HCT116 (cell line): Measurements from ENCODE around the gene DOLPP1. TPM values are rescaled to one million over a fixed set of nuclear protein-coding genes. Genes with fewer than 3 reads are reported as not detected.

Experiments
- ATAC-seq: fragments of 200-7000 bp; cut with Tn5 transposase; 2 replicates; pipeline ENCODE4 v1.9.1; 2020; ENCODE audit warnings: mild to moderate bottlenecking, moderate library complexity
- BruUV-seq: library from RNA; stranded (reverse); fragments of 400-500 nt; replicated peaks from 2 replicates; lab custom pipeline; 2021; lab: Mats Ljungman, UMichigan
- CTCF ChIA-PET: fragments of 300-600 bp; sonication (Branson Sonifier 250); formaldehyde crosslinking; loops from one replicate; lab custom pipeline; 2021; ENCODE audit warnings: antibody characterized with exemption; lab: Charles Lee
- POLR2A ChIA-PET: fragments of 300-600, 350-600 bp; sonication (Branson Sonifier 250); formaldehyde crosslinking; loops from one replicate; lab custom pipeline; 2021; ENCODE audit warnings: antibody characterized with exemption; lab: Charles Lee
- RAD21 ChIA-PET, 2 experiments: fragments of 300-600 bp; sonication (Branson Sonifier 250); formaldehyde crosslinking; loops; one replicate each; lab custom pipeline; 2023; ENCODE audit warnings: low total read pairs in 2 of 2; ENCODE audit not compliant: uncharacterized antibody in 2 of 2, unreplicated experiment in 2 of 2, low non-redundant PET in 1 of 2; lab: Charles Lee
- DNase-seq: peaks from one replicate; pipeline ENCODE4 v3.0.0-alpha.2; 2010; ENCODE audit warnings: low read depth, low spot score
- H2AFZ ChIP-seq: fragments of 200-600 bp; shearing (Covaris generic), sonication (generic); 2 replicates; pipeline ENCODE4 v1.6.1; 2017; ENCODE audit warnings: low read depth, mixed run types, mixed read lengths, antibody characterized with exemption, low read length; ENCODE audit not compliant: poor library complexity, severe bottlenecking
- H3K27ac ChIP-seq: 2 replicates; pipeline ENCODE4 v1.5.1; 2012; ENCODE audit warnings: low read depth, low read length
- H3K27me3 ChIP-seq: fragments of 200-600 bp; sonication (generic); 2 replicates; pipeline ENCODE4 v1.6.1; 2016; ENCODE audit warnings: mixed run types, low read length, mixed read lengths; ENCODE audit not compliant: insufficient read depth
- H3K36me3 ChIP-seq, 2 experiments: fragments of 200-500 bp in 1 of 2; fragments of 200-600 bp in 1 of 2; sonication (Bioruptor generic) in 1 of 2; sonication (generic) in 1 of 2; 2 replicates each; pipeline versions ENCODE4 v1.5.1 to v1.6.1; 2014 to 2016; ENCODE audit warnings: low read length in 2 of 2, inconsistent platforms in 1 of 2, mixed read lengths in 1 of 2, mixed run types in 1 of 2; ENCODE audit not compliant: insufficient read depth in 2 of 2, control insufficient read depth in 1 of 2
- H3K4me1 ChIP-seq, 2 experiments: fragments of 200-600 bp in 1 of 2; sonication (generic) in 1 of 2; 2 replicates each; pipeline versions ENCODE4 v1.5.1 to v1.6.1; 2012 to 2017; ENCODE audit warnings: low read length in 2 of 2, inconsistent platforms in 1 of 2, mild to moderate bottlenecking in 1 of 2, mixed read lengths in 1 of 2, mixed run types in 1 of 2, moderate library complexity in 1 of 2; ENCODE audit not compliant: insufficient read depth in 2 of 2, control insufficient read depth in 1 of 2
- H3K4me2 ChIP-seq: fragments of 200-600 bp; sonication (generic); 2 replicates; pipeline ENCODE4 v1.6.1; 2017; ENCODE audit warnings: mixed run types, low read length, mixed read lengths
- H3K4me3 ChIP-seq, 2 experiments: fragments of 200-600 bp in 1 of 2; sonication (generic) in 1 of 2; replicated peaks in 1 of 2; 2 replicates each; pipeline ENCODE4 v1.5.1; 2011 to 2016; ENCODE audit warnings: low read length in 2 of 2, control low read depth in 1 of 2, low read depth in 1 of 2, mild to moderate bottlenecking in 1 of 2, mixed read lengths in 1 of 2, mixed run types in 1 of 2
- H3K79me2 ChIP-seq: fragments of 200-600 bp; sonication (generic); 2 replicates; pipeline ENCODE4 v1.6.1; 2017; ENCODE audit warnings: mild to moderate bottlenecking, mixed run types, low read length, moderate library complexity, mixed read lengths; ENCODE audit not compliant: insufficient read depth
- H3K9ac ChIP-seq: fragments of 200-600 bp; sonication (generic); 2 replicates; pipeline ENCODE4 v1.6.1; 2016; ENCODE audit warnings: low read length, mixed read lengths
- H3K9me2 ChIP-seq: fragments of 200-600 bp; sonication (generic), shearing (Covaris generic); 2 replicates; pipeline ENCODE4 v1.6.1; 2017; ENCODE audit warnings: mixed run types, mild to moderate bottlenecking, moderate library complexity; ENCODE audit not compliant: insufficient read depth
- H3K9me3 ChIP-seq, 2 experiments: fragments of 200-500 bp in 1 of 2; fragments of 200-600 bp in 1 of 2; sonication (Bioruptor generic) in 1 of 2; sonication (generic) in 1 of 2; 2 replicates each; pipeline ENCODE4 v1.6.1; 2014 to 2017; ENCODE audit warnings: low read length in 2 of 2, mixed read lengths in 2 of 2, inconsistent platforms in 1 of 2, low read depth in 1 of 2, mild to moderate bottlenecking in 1 of 2, mixed run types in 1 of 2, moderate library complexity in 1 of 2; ENCODE audit not compliant: control insufficient read depth in 1 of 2, insufficient read depth in 1 of 2
- H4K20me1 ChIP-seq: fragments of 200-600 bp; sonication (generic), shearing (Covaris generic); 2 replicates; pipeline ENCODE4 v1.6.1; 2017; ENCODE audit warnings: mixed run types, mild to moderate bottlenecking, moderate library complexity; ENCODE audit not compliant: insufficient read depth
- CBX3 ChIP-seq: IDR thresholded peaks from 2 replicates; pipeline ENCODE4 v1.6.1; 2012; ENCODE audit warnings: low read depth
- CEBPB ChIP-seq: IDR thresholded peaks from 2 replicates; pipeline ENCODE4 v1.6.1; 2012; ENCODE audit warnings: low read depth
- ELF1 ChIP-seq: IDR thresholded peaks from 2 replicates; pipeline ENCODE4 v1.6.1; 2012; ENCODE audit warnings: low read depth, borderline replicate concordance
- EZH2 ChIP-seq: fragments of 200-600 bp; sonication (generic); IDR thresholded peaks from 2 replicates; pipeline ENCODE4 v1.6.1; 2017; ENCODE audit warnings: antibody characterized with exemption, mixed run types
- EZH2phosphoT487 ChIP-seq: fragments of 200-600 bp; IDR thresholded peaks from 2 replicates; pipeline ENCODE4 v1.6.1; 2018; ENCODE audit warnings: antibody characterized with exemption, borderline replicate concordance
- POLR2A ChIP-seq: IDR thresholded peaks from 2 replicates; pipeline ENCODE4 v1.7.0; 2011; ENCODE audit warnings: borderline replicate concordance; ENCODE audit not compliant: insufficient read depth, insufficient read length; ENCODE audit errors: extremely low read depth
- SIN3A ChIP-seq: IDR thresholded peaks from 2 replicates; pipeline ENCODE4 v1.6.1; 2012; ENCODE audit warnings: low read depth
- SP1 ChIP-seq: IDR thresholded peaks from 2 replicates; pipeline ENCODE4 v1.6.1; 2012; ENCODE audit warnings: low read depth
- TCF7L2 ChIP-seq: IDR thresholded peaks from 2 replicates; pipeline ENCODE4 v1.7.0; 2011; ENCODE audit warnings: borderline replicate concordance, inconsistent platforms; ENCODE audit not compliant: insufficient read depth, insufficient read length; ENCODE audit errors: extremely low read depth
- YY1 ChIP-seq: IDR thresholded peaks from 2 replicates; pipeline ENCODE4 v1.6.1; 2011; ENCODE audit warnings: low read length, low read depth, moderate library complexity, mild to moderate bottlenecking; ENCODE audit not compliant: insufficient replicate concordance; ENCODE audit errors: extremely low read depth
- ZFX ChIP-seq: fragments of 450-650 bp; IDR thresholded peaks from 2 replicates; pipeline ENCODE4 v1.6.1; 2017
- ZNF274 ChIP-seq: fragments of 200-500 bp; sonication (Bioruptor generic); IDR thresholded peaks from 2 replicates; pipeline ENCODE4 v1.6.1; 2014; ENCODE audit warnings: mild to moderate bottlenecking, low read depth, low read length, inconsistent platforms
- intact Hi-C: fragments of 100-400 bp; cut with micrococcal nuclease; formaldehyde crosslinking; loops from 2 replicates; pipeline ENCODE4 v1.10.0; 2022
- total RNA-seq: library from RNA; stranded (reverse); gene quantifications from one replicate; pipeline ENCODE4 v1.2.1, GENCODE V29; 2021; ENCODE audit not compliant: unreplicated experiment
- TF ChIP-seq, protein P1 (sequence below): IDR thresholded peaks from 2 replicates; pipeline ENCODE4 v1.6.1; 2011; ENCODE audit warnings: mild to moderate bottlenecking, low read length, moderate library complexity; ENCODE audit not compliant: insufficient replicate concordance; ENCODE audit errors: extremely low read depth
- TF ChIP-seq, protein P2 (sequence below): IDR thresholded peaks from 2 replicates; pipeline ENCODE4 v1.6.1; 2012
- TF ChIP-seq, protein P3 (sequence below), 3 experiments: fragments of 200-600 bp in 1 of 3; sonication (generic) in 1 of 3; IDR thresholded peaks in 2 of 3; conservative IDR thresholded peaks in 1 of 3; 2 replicates each; pipeline ENCODE4 v1.5.1; 2012 to 2017; ENCODE audit warnings: low read depth in 2 of 3, low read length in 2 of 3, antibody characterized with exemption in 1 of 3, borderline replicate concordance in 1 of 3, control low read depth in 1 of 3, mild to moderate bottlenecking in 1 of 3, mixed read lengths in 1 of 3, mixed run types in 1 of 3, moderate library complexity in 1 of 3; ENCODE audit not compliant: insufficient read depth in 1 of 3

Gene DOLPP1
- total RNA-seq, 1 experiment from 2014 or later, result 17.4 TPM

DNA sequence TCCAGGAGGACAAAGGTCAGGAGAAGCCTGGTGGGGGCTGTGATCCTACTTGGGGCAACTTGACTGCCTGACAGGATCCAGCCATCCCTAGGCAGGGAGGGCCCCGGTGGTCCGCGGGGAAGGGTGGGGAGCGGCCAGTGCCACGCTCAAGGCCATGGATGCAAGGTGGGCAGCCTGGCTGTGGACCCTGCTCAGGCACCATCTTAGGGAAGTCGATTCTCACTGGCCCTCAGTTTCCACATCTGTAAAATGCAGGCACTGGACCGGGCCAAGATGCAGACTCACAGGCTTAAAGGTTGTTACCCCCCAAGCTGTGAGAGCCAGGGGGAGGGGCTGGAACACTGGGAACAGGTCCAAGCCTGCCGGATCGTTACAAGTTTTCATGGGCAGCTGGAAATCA lies 8.7 kb upstream of the DOLPP1 start:
- Histone ChIP-seq H3K79me2 (no peaks in the 10 kb centered on the region), H3K27ac (no peak overlapping the region), H3K9me2 (no peaks in the 10 kb centered on the region), H3K4me1 (no peaks in the 10 kb centered on the region), H2AFZ (no peak overlapping the region), H3K9me3 (no peaks in the 10 kb centered on the region), H3K4me3 (no peak overlapping the region), H4K20me1 (no peaks in the 10 kb centered on the region), H3K27me3 (no peaks in the 10 kb centered on the region), H3K36me3 (no peaks in the 10 kb centered on the region), H3K4me2 (no peak overlapping the region), H3K9ac (no peak overlapping the region)
- ChIA-PET POLR2A (no interaction called here), CTCF (no interaction called here), RAD21 (no interaction called here)
- intact Hi-C loops, result no loop called here
- DNase-seq (no peak), ATAC-seq (no peak)
- no TSS peak for BruUV-seq
- TF ChIP-seq, protein P1, sequence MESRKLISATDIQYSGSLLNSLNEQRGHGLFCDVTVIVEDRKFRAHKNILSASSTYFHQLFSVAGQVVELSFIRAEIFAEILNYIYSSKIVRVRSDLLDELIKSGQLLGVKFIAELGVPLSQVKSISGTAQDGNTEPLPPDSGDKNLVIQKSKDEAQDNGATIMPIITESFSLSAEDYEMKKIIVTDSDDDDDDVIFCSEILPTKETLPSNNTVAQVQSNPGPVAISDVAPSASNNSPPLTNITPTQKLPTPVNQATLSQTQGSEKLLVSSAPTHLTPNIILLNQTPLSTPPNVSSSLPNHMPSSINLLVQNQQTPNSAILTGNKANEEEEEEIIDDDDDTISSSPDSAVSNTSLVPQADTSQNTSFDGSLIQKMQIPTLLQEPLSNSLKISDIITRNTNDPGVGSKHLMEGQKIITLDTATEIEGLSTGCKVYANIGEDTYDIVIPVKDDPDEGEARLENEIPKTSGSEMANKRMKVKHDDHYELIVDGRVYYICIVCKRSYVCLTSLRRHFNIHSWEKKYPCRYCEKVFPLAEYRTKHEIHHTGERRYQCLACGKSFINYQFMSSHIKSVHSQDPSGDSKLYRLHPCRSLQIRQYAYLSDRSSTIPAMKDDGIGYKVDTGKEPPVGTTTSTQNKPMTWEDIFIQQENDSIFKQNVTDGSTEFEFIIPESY, result no peak
- TF ChIP-seq ZNF274, result no peak

DNA sequence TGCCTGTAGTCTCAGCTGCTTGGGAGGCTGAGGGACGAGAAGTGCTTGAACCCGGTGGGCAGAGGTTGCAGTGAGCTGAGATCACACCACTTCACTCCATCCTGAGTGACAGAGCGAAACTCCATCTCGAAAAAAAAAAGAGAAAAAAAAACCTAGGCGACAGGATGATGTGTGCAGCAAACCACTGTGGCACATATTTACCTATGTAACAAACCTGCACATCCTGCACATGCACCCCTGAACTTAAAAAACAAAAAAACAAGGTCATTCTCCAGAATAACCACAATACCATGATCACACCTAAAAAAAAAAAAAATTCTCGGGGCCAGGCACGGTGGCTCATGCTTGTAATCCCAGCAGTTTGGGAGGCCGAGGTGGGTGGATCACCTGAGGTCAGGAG lies 7.5 kb upstream of the DOLPP1 start:
- intact Hi-C loops, result no loop called here
- no peaks in the 10 kb centered on the region for H4K20me1 ChIP-seq
- no peaks in the 10 kb centered on the region for H3K36me3 ChIP-seq
- no peak overlapping the region for H2AFZ ChIP-seq
- H3K4me3 ChIP-seq, result no peak overlapping the region
- ATAC-seq (no peak), DNase-seq (no peak)
- H3K9me3 ChIP-seq, result no peaks in the 10 kb centered on the region
- POLR2A ChIA-PET, result no interaction called here
- no peaks in the 10 kb centered on the region for H3K79me2 ChIP-seq
- no peak overlapping the region for H3K4me2 ChIP-seq
- no peak overlapping the region for H3K9ac ChIP-seq
- H3K9me2 ChIP-seq, result no peaks in the 10 kb centered on the region
- no TSS peak for BruUV-seq
- H3K4me1 ChIP-seq, result no peaks in the 10 kb centered on the region
- H3K27me3 ChIP-seq, result no peaks in the 10 kb centered on the region
- RAD21 ChIA-PET, result no interaction called here
- CTCF ChIA-PET, result no interaction called here
- H3K27ac ChIP-seq, result no peak overlapping the region
- TF ChIP-seq YY1 (no peak), ELF1 (no peak), CEBPB (no peak), SP1 (no peak), EZH2 (no peak), CBX3 (no peak), EZH2phosphoT487 (no peak), POLR2A (no peak), ZFX (no peak), SIN3A (no peak), TCF7L2 (no peak)
- TF ChIP-seq, protein P2, sequence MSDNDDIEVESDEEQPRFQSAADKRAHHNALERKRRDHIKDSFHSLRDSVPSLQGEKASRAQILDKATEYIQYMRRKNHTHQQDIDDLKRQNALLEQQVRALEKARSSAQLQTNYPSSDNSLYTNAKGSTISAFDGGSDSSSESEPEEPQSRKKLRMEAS, result no peak
- TF ChIP-seq, protein P1, result no peak
- TF ChIP-seq, protein P3, sequence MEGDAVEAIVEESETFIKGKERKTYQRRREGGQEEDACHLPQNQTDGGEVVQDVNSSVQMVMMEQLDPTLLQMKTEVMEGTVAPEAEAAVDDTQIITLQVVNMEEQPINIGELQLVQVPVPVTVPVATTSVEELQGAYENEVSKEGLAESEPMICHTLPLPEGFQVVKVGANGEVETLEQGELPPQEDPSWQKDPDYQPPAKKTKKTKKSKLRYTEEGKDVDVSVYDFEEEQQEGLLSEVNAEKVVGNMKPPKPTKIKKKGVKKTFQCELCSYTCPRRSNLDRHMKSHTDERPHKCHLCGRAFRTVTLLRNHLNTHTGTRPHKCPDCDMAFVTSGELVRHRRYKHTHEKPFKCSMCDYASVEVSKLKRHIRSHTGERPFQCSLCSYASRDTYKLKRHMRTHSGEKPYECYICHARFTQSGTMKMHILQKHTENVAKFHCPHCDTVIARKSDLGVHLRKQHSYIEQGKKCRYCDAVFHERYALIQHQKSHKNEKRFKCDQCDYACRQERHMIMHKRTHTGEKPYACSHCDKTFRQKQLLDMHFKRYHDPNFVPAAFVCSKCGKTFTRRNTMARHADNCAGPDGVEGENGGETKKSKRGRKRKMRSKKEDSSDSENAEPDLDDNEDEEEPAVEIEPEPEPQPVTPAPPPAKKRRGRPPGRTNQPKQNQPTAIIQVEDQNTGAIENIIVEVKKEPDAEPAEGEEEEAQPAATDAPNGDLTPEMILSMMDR (IDR thresholded peaks at IDR 0.05 in 2 of 3, conservative IDR thresholded peaks at IDR 0.05 in 1 of 3; ENCODE audit: borderline replicate concordance in 1 of 3, insufficient read depth in 1 of 3, low read depth in 2 of 3, low read length in 2 of 3), result no peak
